HEK293T (cell line): Measurements from ENCODE around the gene KRT75.

ENCODE experiments used
- CTCF ChIA-PET: fragments of 350-600 bp; formaldehyde crosslinking; extraction: SDS; loops from one replicate; lab custom pipeline; 2021; ENCODE audit warnings: antibody characterized with exemption, inconsistent platforms; lab: Yijun Ruan, JAX
- POLR2A ChIA-PET: fragments of 350-600 bp; formaldehyde crosslinking; extraction: SDS; loops from one replicate; lab custom pipeline; 2020; ENCODE audit warnings: antibody characterized with exemption, inconsistent platforms; lab: Yijun Ruan, JAX
- DNase-seq: peaks from one replicate; pipeline ENCODE4 v3.0.0; 2012; ENCODE audit warnings: mixed read lengths; ENCODE audit errors: extremely low spot score
- ARNT ChIP-seq: fragments of 450-650 bp; IDR thresholded peaks from 2 replicates; pipeline ENCODE4 v1.6.1; 2017; ENCODE audit warnings: mild to moderate bottlenecking
- BHLHE40 ChIP-seq: fragments of 450-650 bp; IDR thresholded peaks from 2 replicates; pipeline ENCODE4 v1.6.1; 2016; ENCODE audit warnings: mild to moderate bottlenecking, moderate library complexity, borderline replicate concordance
- CTBP1 ChIP-seq: fragments of 450-650 bp; IDR thresholded peaks from 2 replicates; pipeline ENCODE4 v1.6.1; 2016; ENCODE audit warnings: borderline replicate concordance
- ELF4 ChIP-seq: fragments of 450-650 bp; IDR thresholded peaks from 2 replicates; pipeline ENCODE4 v1.6.1; 2017; ENCODE audit warnings: antibody characterized with exemption
- FOXA1 ChIP-seq: fragments of 450-650 bp; IDR thresholded peaks from 2 replicates; pipeline ENCODE4 v1.6.1; 2016; ENCODE audit warnings: mild to moderate bottlenecking
- FOXK2 ChIP-seq: fragments of 450-650 bp; IDR thresholded peaks from 2 replicates; pipeline ENCODE4 v1.6.1; 2016; ENCODE audit warnings: mild to moderate bottlenecking
- FOXM1 ChIP-seq: fragments of 450-650 bp; IDR thresholded peaks from 2 replicates; pipeline ENCODE4 v1.6.1; 2017; ENCODE audit warnings: mild to moderate bottlenecking, borderline replicate concordance
- HDGF ChIP-seq: fragments of 450-650 bp; IDR thresholded peaks from 2 replicates; pipeline ENCODE4 v1.6.1; 2017; ENCODE audit warnings: antibody characterized with exemption, borderline replicate concordance
- L3MBTL2 ChIP-seq: fragments of 450-650 bp; conservative IDR thresholded peaks from 2 replicates; pipeline ENCODE4 v1.6.1; 2016; ENCODE audit warnings: mild to moderate bottlenecking
- LEF1 ChIP-seq: fragments of 450-650 bp; IDR thresholded peaks from 2 replicates; pipeline ENCODE4 v1.6.1; 2017; ENCODE audit warnings: mild to moderate bottlenecking, borderline replicate concordance
- NFRKB ChIP-seq: fragments of 450-650 bp; IDR thresholded peaks from 2 replicates; pipeline ENCODE4 v1.6.1; 2016; ENCODE audit warnings: mild to moderate bottlenecking, moderate library complexity
- PKNOX1 ChIP-seq: fragments of 450-650 bp; IDR thresholded peaks from 2 replicates; pipeline ENCODE4 v1.6.1; 2016
- SP1 ChIP-seq: fragments of 450-650 bp; IDR thresholded peaks from 2 replicates; pipeline ENCODE4 v1.6.1; 2017
- SUZ12 ChIP-seq: fragments of 450-650 bp; IDR thresholded peaks from 2 replicates; pipeline ENCODE4 v1.6.1; 2016; ENCODE audit warnings: mild to moderate bottlenecking
- TARDBP ChIP-seq: fragments of 450-650 bp; IDR thresholded peaks from 2 replicates; pipeline ENCODE4 v1.6.1; 2016
- ZNF384 ChIP-seq: fragments of 450-650 bp; IDR thresholded peaks from 2 replicates; pipeline ENCODE4 v1.6.1; 2016

The KRT75 gene

GRCh38 chr12:52428121-52428520 lies 6.0 kb downstream of the KRT75 start:
- CTCF ChIA-PET: no interaction called here
- POLR2A ChIA-PET: no interaction called here
- DNase-seq: no peak
- TF ChIP-seq ZNF384 (no peak), LEF1 (no peak), NFRKB (no peak), SP1 (no peak), SUZ12 (no peak), L3MBTL2 (no peak), ARNT (no peak), TARDBP (no peak), FOXM1 (no peak), BHLHE40 (no peak), ELF4 (no peak), HDGF (no peak), FOXA1 (no peak), FOXK2 (no peak), PKNOX1 (no peak), CTBP1 (no peak)

GRCh38 chr12:52427083-52427482 lies 7.1 kb downstream of the KRT75 start:
- no peak for DNase-seq
- TF ChIP-seq FOXK2: no peak
- TF ChIP-seq L3MBTL2: no peak
- no peak for TF ChIP-seq SP1
- TF ChIP-seq NFRKB: no peak
- TF ChIP-seq ELF4: no peak
- TF ChIP-seq SUZ12: no peak
- TF ChIP-seq FOXA1: no peak
- no peak for TF ChIP-seq BHLHE40
- no peak for TF ChIP-seq TARDBP
- no peak for TF ChIP-seq CTBP1
- TF ChIP-seq PKNOX1: no peak
- no peak for TF ChIP-seq HDGF
- no peak for TF ChIP-seq ZNF384
- TF ChIP-seq LEF1: no peak
- TF ChIP-seq ARNT: no peak
- TF ChIP-seq FOXM1: no peak
- ChIA-PET POLR2A (no interaction called here), CTCF (interaction anchor here (0.5 kb wide), 1 partner anchor 194 kb away, joined by 5 read pairs; no protein-coding TSS in a partner anchor)

GRCh38 chr12:52426034-52426433 lies 8.1 kb downstream of the KRT75 start:
- no peak for DNase-seq
- TF ChIP-seq CTBP1: no peak
- TF ChIP-seq PKNOX1: no peak
- TF ChIP-seq HDGF: no peak
- no peak for TF ChIP-seq BHLHE40
- no peak for TF ChIP-seq ZNF384
- no peak for TF ChIP-seq TARDBP
- no peak for TF ChIP-seq LEF1
- TF ChIP-seq FOXK2: no peak
- no peak for TF ChIP-seq FOXM1
- POLR2A ChIA-PET: no interaction called here
- CTCF ChIA-PET: no interaction called here

GRCh38 chr12:52425466-52425865 lies 8.7 kb downstream of the KRT75 start:
- ChIA-PET CTCF (no interaction called here), POLR2A (no interaction called here)
- DNase-seq: no peak
- TF ChIP-seq LEF1 (no peak), ARNT (no peak), TARDBP (no peak), BHLHE40 (no peak), SUZ12 (no peak), FOXA1 (no peak), FOXK2 (no peak), ELF4 (no peak)

GRCh38 chr12:52423661-52424500 lies 10.3 kb downstream of the KRT75 start:
- DNase-seq: no peak
- TF ChIP-seq FOXM1 (no peak), FOXA1 (no peak), ELF4 (no peak), NFRKB (no peak), PKNOX1 (no peak), SP1 (no peak), FOXK2 (no peak), L3MBTL2 (no peak), HDGF (no peak), ARNT (no peak), BHLHE40 (no peak), LEF1 (no peak), SUZ12 (no peak), CTBP1 (no peak), ZNF384 (no peak)
- POLR2A ChIA-PET: no interaction called here
- CTCF ChIA-PET: no interaction called here
